MM.1S (cell line): ENCODE results near the gene RNF212.

Experiments
- DNase-seq: peaks from one replicate; pipeline ENCODE4 v3.0.0-alpha.2; 2015
- H2AFZ ChIP-seq: fragments of 300-600 bp; sonication (generic); 2 replicates; pipeline ENCODE4 v1.6.0; 2016; ENCODE audit warnings: antibody characterized with exemption, low read length
- H3F3A ChIP-seq: fragments of 300-600 bp; sonication (generic); 2 replicates; pipeline ENCODE4 v1.6.1; 2016; ENCODE audit warnings: mild to moderate bottlenecking, antibody characterized with exemption, low read length, moderate library complexity, mixed read lengths; ENCODE audit not compliant: insufficient read depth
- H3K27ac ChIP-seq: fragments of 300-600 bp; sonication (generic); 2 replicates; pipeline ENCODE4 v1.5.1; 2016; ENCODE audit warnings: mild to moderate bottlenecking, low read length
- H3K27me3 ChIP-seq: fragments of 300-600 bp; sonication (generic); replicated peaks from 2 replicates; pipeline ENCODE4 v1.6.0; 2016; ENCODE audit warnings: low read length; ENCODE audit not compliant: insufficient read depth
- H3K36me3 ChIP-seq: fragments of 300-600 bp; sonication (generic); replicated peaks from 2 replicates; pipeline ENCODE4 v1.6.1; 2016; ENCODE audit warnings: mild to moderate bottlenecking, low read length, mixed read lengths; ENCODE audit not compliant: insufficient read depth
- H3K4me1 ChIP-seq: fragments of 300-600 bp; sonication (generic); 2 replicates; pipeline ENCODE4 v1.6.1; 2016; ENCODE audit warnings: low read length, mixed read lengths
- H3K4me2 ChIP-seq: fragments of 300-600 bp; sonication (generic); 2 replicates; pipeline ENCODE4 v1.6.0; 2016; ENCODE audit warnings: low read depth, low read length
- H3K4me3 ChIP-seq: fragments of 300-600 bp; sonication (generic); 2 replicates; pipeline ENCODE4 v1.5.1; 2016; ENCODE audit warnings: low read length, mixed read lengths
- H3K79me2 ChIP-seq: fragments of 300-600 bp; sonication (generic); 2 replicates; pipeline ENCODE4 v1.6.1; 2016; ENCODE audit warnings: mixed run types, low read length, mixed read lengths
- H3K9ac ChIP-seq: fragments of 300-600 bp; sonication (generic); 2 replicates; pipeline ENCODE4 v1.6.1; 2016; ENCODE audit warnings: low read length, mixed read lengths
- H3K9me2 ChIP-seq: fragments of 300-600 bp; sonication (generic); replicated peaks from 2 replicates; pipeline ENCODE4 v1.6.1; 2016; ENCODE audit warnings: mild to moderate bottlenecking, low read length, mixed read lengths; ENCODE audit not compliant: insufficient read depth
- H3K9me3 ChIP-seq: fragments of 300-600 bp; sonication (generic); replicated peaks from 2 replicates; pipeline ENCODE4 v1.6.1; 2016; ENCODE audit warnings: mild to moderate bottlenecking, low read length, mixed read lengths; ENCODE audit not compliant: insufficient read depth
- H4K20me1 ChIP-seq: fragments of 300-600 bp; sonication (generic); 2 replicates; pipeline ENCODE4 v1.6.1; 2016; ENCODE audit warnings: mild to moderate bottlenecking, low read length, moderate library complexity, mixed read lengths; ENCODE audit not compliant: insufficient read depth
- CTCF ChIP-seq: fragments of 300-600 bp; sonication (generic); IDR thresholded peaks from 2 replicates; pipeline ENCODE4 v1.5.1; 2016; ENCODE audit warnings: antibody characterized with exemption, low read length, mixed read lengths
- EZH2 ChIP-seq: fragments of 300-600 bp; sonication (generic); optimal IDR thresholded peaks from 2 replicates; pipeline ENCODE3; 2017; ENCODE audit warnings: low read depth, mild to moderate bottlenecking, antibody characterized with exemption, low read length, mixed read lengths
- EZH2phosphoT487 ChIP-seq: fragments of 300-600 bp; sonication (generic); IDR thresholded peaks from 2 replicates; pipeline ENCODE4 v1.6.1; 2018; ENCODE audit warnings: antibody characterized with exemption, low read length

The RNF212 gene

GRCh38 chr4:1045595-1046201, 67.7 kb downstream of the RNF212 start:
- Histone ChIP-seq H2AFZ (no peak overlapping the region), H3K27me3 (no peaks in the 10 kb centered on the region), H3K4me1 (no peaks in the 10 kb centered on the region), H3K27ac (no peak overlapping the region), H3K9me3 (no peaks in the 10 kb centered on the region), H3K4me3 (no peak overlapping the region), H4K20me1 (no peaks in the 10 kb centered on the region), H3K79me2 (no peaks in the 10 kb centered on the region), H3K4me2 (no peak overlapping the region), H3K36me3 (no peaks in the 10 kb centered on the region), H3K9me2 (no peaks in the 10 kb centered on the region), H3F3A (no peaks in the 10 kb centered on the region), H3K9ac (no peak overlapping the region)
- DNase-seq: no peak
- TF ChIP-seq EZH2phosphoT487 (no peak), CTCF (no peak), EZH2 (no peak)

- no peak for DNase-seq
- TF ChIP-seq EZH2phosphoT487 (no peak), CTCF (no peak), EZH2 (no peak)
- Histone ChIP-seq H3K4me3 (no peak overlapping the region), H3K27me3 (no peaks in the 10 kb centered on the region), H3K79me2 (no peaks in the 10 kb centered on the region), H3K27ac (no peak overlapping the region), H3K9me2 (no peaks in the 10 kb centered on the region), H3K4me2 (no peak overlapping the region), H3K9me3 (no peaks in the 10 kb centered on the region), H3K36me3 (no peaks in the 10 kb centered on the region), H2AFZ (no peak overlapping the region), H3K4me1 (no peaks in the 10 kb centered on the region), H3K9ac (no peak overlapping the region), H3F3A (no peaks in the 10 kb centered on the region), H4K20me1 (no peaks in the 10 kb centered on the region)
These were observed 68.2 kb downstream of the RNF212 start for GRCh38 chr4:1045193-1045594.

- Histone ChIP-seq H3F3A (no peaks in the 10 kb centered on the region), H3K9me2 (no peaks in the 10 kb centered on the region), H3K4me3 (no peak overlapping the region), H3K79me2 (no peaks in the 10 kb centered on the region), H3K4me2 (no peak overlapping the region), H2AFZ (no peak overlapping the region), H3K36me3 (no peaks in the 10 kb centered on the region), H3K9ac (no peak overlapping the region), H3K4me1 (no peaks in the 10 kb centered on the region), H3K9me3 (no peaks in the 10 kb centered on the region), H3K27ac (no peak overlapping the region), H3K27me3 (no peaks in the 10 kb centered on the region), H4K20me1 (no peaks in the 10 kb centered on the region)
- no peak for TF ChIP-seq CTCF
- no peak for TF ChIP-seq EZH2phosphoT487
- no peak for TF ChIP-seq EZH2
- no peak for DNase-seq
These were observed 68.7 kb downstream of the RNF212 start for GRCh38 chr4:1044469-1045192.
